Measurements from ENCODE around the gene PDGFC.

The PDGFC gene

GRCh38 chr4:156803056-156803455 is 168.5 kb downstream of the PDGFC start:
- intact Hi-C loops (cut with DNase I; ENCODE audit: low total_unique reads): no loop called here
- no peaks in the 10 kb centered on the region for H3K27me3 ChIP-seq
- DNase-seq: no peak

GRCh38 chr4:156800463-156800862 is 171.1 kb downstream of the PDGFC start:
- H3K36me3 ChIP-seq: no peaks in the 10 kb centered on the region
- no peak overlapping the region for H3K4me3 ChIP-seq
- no peak overlapping the region for H3K27ac ChIP-seq
- H3K27me3 ChIP-seq: no peaks in the 10 kb centered on the region
- intact Hi-C loops (cut with DNase I; ENCODE audit: low total_unique reads): no loop called here
- no peak for DNase-seq
- no peak for TF ChIP-seq CTCF (IDR thresholded peaks at IDR 0.05)
- H3K9me3 ChIP-seq: no peaks in the 10 kb centered on the region
- H3K4me1 ChIP-seq: peaks cover 0 to 10% (median 4%) of the 10 kb centered on the region in 4 donors

More at GRCh38 chr4:156803056-156803455, 168.5 kb downstream of the PDGFC start:
- H3K4me3 ChIP-seq: no peak overlapping the region
- no peak for TF ChIP-seq CTCF (IDR thresholded peaks at IDR 0.05)
- no peaks in the 10 kb centered on the region for H3K9me3 ChIP-seq
- peaks cover 0 to 19% (median 4%) of the 10 kb centered on the region in 4 donors for H3K4me1 ChIP-seq
- H3K36me3 ChIP-seq: no peaks in the 10 kb centered on the region
- no peak overlapping the region for H3K27ac ChIP-seq

GRCh38 chr4:156799121-156799589 is 172.4 kb downstream of the PDGFC start:
- Histone ChIP-seq H3K4me3 (no peak overlapping the region), H3K27me3 (no peaks in the 10 kb centered on the region), H3K36me3 (no peaks in the 10 kb centered on the region), H3K9me3 (no peaks in the 10 kb centered on the region), H3K27ac (no peak overlapping the region), H3K4me1 (peaks cover 0 to 21% (median 7%) of the 10 kb centered on the region in 4 donors)
- intact Hi-C loops (cut with DNase I; ENCODE audit: low total_unique reads): no loop called here
- TF ChIP-seq CTCF (IDR thresholded peaks at IDR 0.05): no peak
- no peak for DNase-seq

- Histone ChIP-seq H3K4me1 (peaks cover 0 to 27% (median 7%) of the 10 kb centered on the region in 4 donors), H3K27me3 (no peaks in the 10 kb centered on the region), H3K27ac (no peak overlapping the region), H3K4me3 (no peak overlapping the region), H3K9me3 (no peaks in the 10 kb centered on the region), H3K36me3 (no peaks in the 10 kb centered on the region)
- no peak for DNase-seq
- TF ChIP-seq CTCF (IDR thresholded peaks at IDR 0.05): no peak
- intact Hi-C loops (cut with DNase I; ENCODE audit: low total_unique reads): no loop called here
Measured at GRCh38 chr4:156798438-156798837, 173.2 kb downstream of the PDGFC start.

GRCh38 chr4:156797206-156797605 is 174.4 kb downstream of the PDGFC start:
- Histone ChIP-seq H3K9me3 (no peaks in the 10 kb centered on the region), H3K27me3 (no peaks in the 10 kb centered on the region), H3K27ac (no peak overlapping the region), H3K4me1 (peaks cover 0 to 27% (median 7%) of the 10 kb centered on the region in 4 donors), H3K4me3 (no peak overlapping the region), H3K36me3 (no peaks in the 10 kb centered on the region)
- intact Hi-C loops (cut with DNase I; ENCODE audit: low total_unique reads): no loop called here
- DNase-seq: no peak
- no peak for TF ChIP-seq CTCF (IDR thresholded peaks at IDR 0.05)

GRCh38 chr4:156795727-156796126 is 175.9 kb downstream of the PDGFC start:
- no peak for DNase-seq
- intact Hi-C loops (cut with DNase I; ENCODE audit: low total_unique reads): no loop called here
- no peak for TF ChIP-seq CTCF (IDR thresholded peaks at IDR 0.05)
- H3K36me3 ChIP-seq: no peaks in the 10 kb centered on the region
- no peaks in the 10 kb centered on the region for H3K9me3 ChIP-seq
- no peaks in the 10 kb centered on the region for H3K27me3 ChIP-seq
- no peak overlapping the region for H3K27ac ChIP-seq
- peaks cover 0 to 32% (median 8%) of the 10 kb centered on the region in 4 donors for H3K4me1 ChIP-seq
- H3K4me3 ChIP-seq: no peak overlapping the region
